ENCODE results near the gene SLC25A47. TPM values are rescaled to one million over a fixed set of nuclear protein-coding genes. Genes with fewer than 3 reads are reported as not detected.

Gene SLC25A47
- total and polyA plus RNA-seq, 2 donors (not counting 3 experiments of a cell fraction or from before 2014, with no cell fraction given), result not detected

DNA sequence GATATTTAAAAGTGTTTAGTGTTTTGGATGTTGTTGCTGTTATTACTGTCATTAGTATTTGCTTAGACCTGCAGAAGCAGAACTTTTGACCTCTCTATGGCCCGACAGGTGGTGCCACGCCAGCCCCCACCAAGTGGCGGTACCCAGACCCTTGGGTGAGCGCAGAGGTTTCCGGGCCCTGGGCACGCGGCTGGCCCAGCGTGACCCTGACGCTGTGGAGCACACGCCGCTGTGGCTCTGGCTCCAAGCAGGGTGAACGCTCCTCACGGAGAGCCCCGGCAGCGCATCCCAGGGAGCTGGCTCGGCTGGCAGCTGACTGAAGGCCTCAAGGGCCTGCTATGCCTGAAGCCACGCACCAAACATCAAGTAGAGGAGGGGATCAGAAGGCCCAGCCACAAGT, 22.6 kb downstream of the SLC25A47 start:
- Histone ChIP-seq H3K9me1 (replicated peaks; ENCODE audit: control insufficient read depth, extremely low read depth, insufficient read depth, low read length) (no peaks in the 10 kb centered on the region), H4K20me1 (replicated peaks; ENCODE audit: control insufficient read depth, extremely low read depth, insufficient read depth, low read length) (no peaks in the 10 kb centered on the region), H3K4me2 (ENCODE audit: insufficient read depth, low read length) (no peak overlapping the region), H3K36me3 (ENCODE audit: control insufficient read depth in 2 of 2, extremely low read depth in 1 of 2, insufficient read depth in 2 of 2, low read length in 2 of 2) (peaks cover 10 to 44% of the 10 kb centered on the region in 2 experiments), H3K79me2 (ENCODE audit: control insufficient read depth, insufficient read depth, low read length) (no peaks in the 10 kb centered on the region), H3K4me1 (ENCODE audit: control insufficient read depth, extremely low read depth, insufficient read depth, low read length) (peaks cover 11% of the 10 kb centered on the region), H3K27me3 (ENCODE audit: control insufficient read depth in 2 of 2, insufficient read depth in 2 of 2, low read length in 2 of 2) (no peaks in the 10 kb centered on the region), H3K9ac (replicated peaks; ENCODE audit: extremely low read depth, insufficient read depth, low read length) (no peak overlapping the region), H3K4me3 (replicated peaks in 1 of 3; ENCODE audit: insufficient read depth in 1 of 3, low read depth in 1 of 3, low read length in 3 of 3) (no peak overlapping the region), H3K9me3 (replicated peaks; ENCODE audit: control insufficient read depth, insufficient read depth, low read length) (no peaks in the 10 kb centered on the region), H3K27ac (ENCODE audit: insufficient read depth, low read depth, low read length) (no peak overlapping the region), H2AFZ (ENCODE audit: low read depth, low read length) (no peak overlapping the region)
- CTCF ChIA-PET, result no interaction called here
- no TSS peak for BruUV-seq (replicated peaks)
- intact Hi-C loops (cut with micrococcal nuclease), result no loop called here
- DNase-seq (ENCODE audit: low read depth, low spot score), result no peak
- TF ChIP-seq, protein P1, sequence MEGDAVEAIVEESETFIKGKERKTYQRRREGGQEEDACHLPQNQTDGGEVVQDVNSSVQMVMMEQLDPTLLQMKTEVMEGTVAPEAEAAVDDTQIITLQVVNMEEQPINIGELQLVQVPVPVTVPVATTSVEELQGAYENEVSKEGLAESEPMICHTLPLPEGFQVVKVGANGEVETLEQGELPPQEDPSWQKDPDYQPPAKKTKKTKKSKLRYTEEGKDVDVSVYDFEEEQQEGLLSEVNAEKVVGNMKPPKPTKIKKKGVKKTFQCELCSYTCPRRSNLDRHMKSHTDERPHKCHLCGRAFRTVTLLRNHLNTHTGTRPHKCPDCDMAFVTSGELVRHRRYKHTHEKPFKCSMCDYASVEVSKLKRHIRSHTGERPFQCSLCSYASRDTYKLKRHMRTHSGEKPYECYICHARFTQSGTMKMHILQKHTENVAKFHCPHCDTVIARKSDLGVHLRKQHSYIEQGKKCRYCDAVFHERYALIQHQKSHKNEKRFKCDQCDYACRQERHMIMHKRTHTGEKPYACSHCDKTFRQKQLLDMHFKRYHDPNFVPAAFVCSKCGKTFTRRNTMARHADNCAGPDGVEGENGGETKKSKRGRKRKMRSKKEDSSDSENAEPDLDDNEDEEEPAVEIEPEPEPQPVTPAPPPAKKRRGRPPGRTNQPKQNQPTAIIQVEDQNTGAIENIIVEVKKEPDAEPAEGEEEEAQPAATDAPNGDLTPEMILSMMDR (IDR thresholded peaks at IDR 0.05; ENCODE audit: extremely low read depth in 1 of 2, insufficient read depth in 1 of 2, low read depth in 1 of 2, low read length in 2 of 2), result no peak
- TF ChIP-seq POLR2A (IDR thresholded peaks at IDR 0.05; ENCODE audit: low read depth, low read length) (no peak), POLR2AphosphoS5 (IDR thresholded peaks at IDR 0.05; ENCODE audit: insufficient read depth, low read depth, low read length) (no peak), MYC (IDR thresholded peaks at IDR 0.05; ENCODE audit: low read depth, low read length) (no peak), EZH2 (IDR thresholded peaks at IDR 0.05; ENCODE audit: borderline replicate concordance, low read depth, low read length, severe bottlenecking) (no peak), FOS (IDR thresholded peaks at IDR 0.05; ENCODE audit: borderline replicate concordance, insufficient read depth, low read length) (no peak), JUN (IDR thresholded peaks at IDR 0.05; ENCODE audit: borderline replicate concordance, insufficient read depth, insufficient read length, low read depth) (no peak), GATA2 (IDR thresholded peaks at IDR 0.05; ENCODE audit: insufficient read depth, insufficient read length, low read depth, low read length) (no peak)
- TF ChIP-seq, protein P2, sequence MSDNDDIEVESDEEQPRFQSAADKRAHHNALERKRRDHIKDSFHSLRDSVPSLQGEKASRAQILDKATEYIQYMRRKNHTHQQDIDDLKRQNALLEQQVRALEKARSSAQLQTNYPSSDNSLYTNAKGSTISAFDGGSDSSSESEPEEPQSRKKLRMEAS (IDR thresholded peaks at IDR 0.05; ENCODE audit: insufficient read depth, insufficient read length), result no peak
- dilution Hi-C loops (cut with MboI; ENCODE audit: extremely low pct_ligation_motif_present, low sequenced_read_pairs), result no loop called here
- no peak for FAIRE-seq
- POLR2A ChIA-PET, result no interaction called here
